Stomach (tissue), 9 donors: ENCODE measurements around the gene PKNOX2. TPM values are rescaled to one million over a fixed set of nuclear protein-coding genes. Genes with fewer than 3 reads are reported as not detected.

Experiments
- DNase-seq, 2 donors: peaks; one replicate each; pipeline versions ENCODE4 v3.0.0 to v3.0.0-alpha.2; 2013 to 2019
- H3K27ac ChIP-seq, 5 donors: fragments of 200-600 bp in 4 of 5; sonication (generic) in 4 of 5; one replicate each; pipeline ENCODE4 v1.5.1; 2013 to 2019; ENCODE audit warnings: mild to moderate bottlenecking in 1 of 5, moderate library complexity in 1 of 5
- H3K27me3 ChIP-seq, 3 donors: fragments of 200-600 bp; sonication (generic); one replicate each; pipeline ENCODE4 v1.5.1; 2017 to 2019; ENCODE audit warnings: mixed run types in 1 of 3
- H3K36me3 ChIP-seq, 4 donors: fragments of 200-600 bp; sonication (generic); 1 replicate in 3 of 4; 2 replicates in 1 of 4; pipeline ENCODE4 v1.5.1; 2016 to 2019
- H3K4me1 ChIP-seq, 4 donors: fragments of 200-600 bp; sonication (generic); one replicate each; pipeline ENCODE4 v1.5.1; 2016 to 2019
- H3K4me3 ChIP-seq, 4 donors: fragments of 200-600 bp; sonication (generic) in 3 of 4; one replicate each; pipeline ENCODE4 v1.5.1; 2016 to 2019; ENCODE audit warnings: mild to moderate bottlenecking in 1 of 4
- H3K9me3 ChIP-seq, 4 donors: fragments of 200-600 bp; sonication (generic); one replicate each; pipeline ENCODE4 v1.5.1; 2016 to 2019
- CTCF ChIP-seq, 7 experiments: fragments of 450-650 bp in 4 of 7; fragments of 200-600 bp in 3 of 7; sonication (generic) in 3 of 7; IDR thresholded peaks; one replicate each; pipeline ENCODE4 v1.5.1; 2016 to 2019; ENCODE audit warnings: antibody characterized with exemption in 7 of 7, control low read depth in 2 of 7, mild to moderate bottlenecking in 1 of 7
- EP300 ChIP-seq: sonication (generic); formaldehyde crosslinking; IDR thresholded peaks from one replicate; pipeline ENCODE4 v1.6.1; 2017; ENCODE audit warnings: antibody characterized with exemption
- POLR2A ChIP-seq, 4 donors: fragments of 450-650 bp; IDR thresholded peaks; one replicate each; pipeline ENCODE4 v1.6.1; 2016; ENCODE audit warnings: antibody characterized with exemption in 4 of 4, control low read depth in 2 of 4, mild to moderate bottlenecking in 1 of 4, moderate library complexity in 1 of 4
- POLR2AphosphoS5 ChIP-seq, 3 donors: sonication (generic); formaldehyde crosslinking; IDR thresholded peaks; one replicate each; pipeline ENCODE4 v1.6.1; 2016; ENCODE audit warnings: antibody characterized with exemption in 3 of 3
- WGBS, 5 donors: extraction: QIAGEN DNeasy Blood & Tissue Kit in 3 of 5; methylation state at CpG; one replicate each; pipeline versions ENCODE4 v1.1.5 to v1.1.7; 2013 to 2018; 5-methylcytosine and 5-hydroxymethylcytosine counted together
- intact Hi-C: fragments of 100-400 bp; cut with DNase I; formaldehyde crosslinking; loops from one replicate; pipeline ENCODE4 v1.15.1; 2023; ENCODE audit warnings: low total_unique reads
- polyA plus RNA-seq, 3 donors: library from polyadenylated mRNA; stranded (reverse); fragments of 200-250 nt; gene quantifications; one replicate each; pipeline ENCODE4 v1.2.3, GENCODE V29; 2013
- total RNA-seq, 5 donors: library from RNA; depleted of rRNA; stranded (reverse); fragments of >200 nt; gene quantifications; one replicate each; pipeline versions ENCODE4 v1.1.0 to v1.2.3, GENCODE V29; 2014 to 2016
- donor health status: healthy with polysubstance abuse.
- donor health status: Bipolar disorder and iron deficiency.
- donor health status: healthy.

PKNOX2 gene
- total and polyA plus RNA-seq, 8 donors: 0.83 to 4.9 (median 2.3) TPM; not detected in 1

- Histone ChIP-seq H3K4me3 (no peak overlapping the region), H3K27me3 (peaks cover 0 to 6% (median 0%) of the 10 kb centered on the region in 3 donors), H3K4me1 (no peaks in the 10 kb centered on the region), H3K36me3 (peaks cover 0 to 51% (median 12%) of the 10 kb centered on the region in 4 donors), H3K27ac (no peak overlapping the region), H3K9me3 (no peaks in the 10 kb centered on the region)
- TF ChIP-seq POLR2AphosphoS5 (IDR thresholded peaks at IDR 0.05) (no peak), POLR2A (IDR thresholded peaks at IDR 0.05) (no peak), CTCF (IDR thresholded peaks at IDR 0.05) (no peak), EP300 (no peak)
- WGBS, 5 donors: 85 to 90% (median 86%) methylated on average over 12 of the region's 12 CpGs
- DNase-seq: no peak
- intact Hi-C loops: no loop called here
Observed at GRCh38 chr11:125445731-125446130, 281.2 kb downstream of the PKNOX2 start.

- no peak for TF ChIP-seq POLR2A (IDR thresholded peaks at IDR 0.05)
- TF ChIP-seq CTCF (IDR thresholded peaks at IDR 0.05): no peak
- TF ChIP-seq EP300: no peak
- Histone ChIP-seq H3K4me3 (no peak overlapping the region), H3K27me3 (peaks cover 0 to 6% (median 0%) of the 10 kb centered on the region in 3 donors), H3K9me3 (no peaks in the 10 kb centered on the region), H3K36me3 (peaks cover 0 to 45% (median 12%) of the 10 kb centered on the region in 4 donors), H3K27ac (no peak overlapping the region), H3K4me1 (peaks cover 0 to 2% (median 1%) of the 10 kb centered on the region in 4 donors)
- DNase-seq: no peak
- intact Hi-C loops: no loop called here
- WGBS, 5 donors: 42 to 66% (median 64%) methylated on average over 7 of the region's 7 CpGs
Observed at GRCh38 chr11:125446279-125446678, 281.7 kb downstream of the PKNOX2 start.

- no peak for DNase-seq
- H3K36me3 ChIP-seq: peaks cover 0 to 35% (median 12%) of the 10 kb centered on the region in 4 donors
- WGBS, 5 donors: 78 to 96% (median 90%) methylated on average over 6 of the region's 6 CpGs
- H3K27me3 ChIP-seq: no peaks in the 10 kb centered on the region
- intact Hi-C loops: no loop called here
- TF ChIP-seq EP300 (no peak), CTCF (IDR thresholded peaks at IDR 0.05) (no peak), POLR2A (IDR thresholded peaks at IDR 0.05) (no peak), POLR2AphosphoS5 (IDR thresholded peaks at IDR 0.05) (no peak)
- no peak overlapping the region for H3K4me3 ChIP-seq
- no peak overlapping the region for H3K27ac ChIP-seq
- no peaks in the 10 kb centered on the region for H3K9me3 ChIP-seq
- peaks cover 7 to 17% (median 13%) of the 10 kb centered on the region in 4 donors for H3K4me1 ChIP-seq
Observed at GRCh38 chr11:125447721-125448120, 283.2 kb downstream of the PKNOX2 start.

- DNase-seq: no peak
- peaks cover 7 to 20% (median 14%) of the 10 kb centered on the region in 4 donors for H3K4me1 ChIP-seq
- TF ChIP-seq CTCF (IDR thresholded peaks at IDR 0.05) (no peak), POLR2AphosphoS5 (IDR thresholded peaks at IDR 0.05) (no peak), POLR2A (IDR thresholded peaks at IDR 0.05) (no peak), EP300 (no peak)
- H3K27ac ChIP-seq: no peak overlapping the region
- peaks cover 0 to 30% (median 12%) of the 10 kb centered on the region in 4 donors for H3K36me3 ChIP-seq
- H3K27me3 ChIP-seq: no peaks in the 10 kb centered on the region
- H3K4me3 ChIP-seq: no peak overlapping the region
- intact Hi-C loops: no loop called here
- no peaks in the 10 kb centered on the region for H3K9me3 ChIP-seq
- 66 to 77% (median 74%) methylated on average over 3 of the region's 3 CpGs for WGBS, 5 donors
Observed at GRCh38 chr11:125448136-125448535, 283.6 kb downstream of the PKNOX2 start.
